ENCODE results near the gene NAA50. TPM values are rescaled to one million over a fixed set of nuclear protein-coding genes. Genes with fewer than 3 reads are reported as not detected.
A peak's percentile ranks its signal among the peaks of the same experiment; 100 is the strongest.

NAA50 gene
- total and polyA plus RNA-seq, 2 of the 13 experiments (the other 11 are each of a cell fraction or from before 2014, with no cell fraction given): 30.2 to 233 TPM

- TF ChIP-seq ZMAT5 (CRISPR knock-in tag; IDR thresholded peaks at IDR 0.05; ENCODE audit: borderline replicate concordance, low read depth) (no peak), ZNF670 (CRISPR knock-in tag; IDR thresholded peaks at IDR 0.05; ENCODE audit: borderline replicate concordance) (peak; percentile 77; the same call in 1 of the 2 replicates), ETV5 (CRISPR knock-in tag; IDR thresholded peaks at IDR 0.05; ENCODE audit: borderline replicate concordance) (peak; percentile 50; the same call in 1 of the 2 replicates), KLF9 (CRISPR knock-in tag; IDR thresholded peaks at IDR 0.05; ENCODE audit: low read depth) (no peak), ZNF503 (CRISPR knock-in tag; IDR thresholded peaks at IDR 0.05) (peak; percentile 40; the same call in 1 of the 2 replicates), ZNF7 (CRISPR knock-in tag; IDR thresholded peaks at IDR 0.05) (no peak), ZNF205 (CRISPR knock-in tag; IDR thresholded peaks at IDR 0.05) (no peak), FOXA1 (IDR thresholded peaks at IDR 0.05) (no peak), FOXA1 (CRISPR knock-in tag; IDR thresholded peaks at IDR 0.05) (no peak), DMAP1 (CRISPR knock-in tag; IDR thresholded peaks at IDR 0.05) (peak; percentile 89), HDAC1 (CRISPR knock-in tag; IDR thresholded peaks at IDR 0.05) (peak; percentile 63), ZMYM2 (CRISPR knock-in tag; IDR thresholded peaks at IDR 0.05) (no peak; the same call in 1 of the 2 replicates), ZNF710 (CRISPR knock-in tag; IDR thresholded peaks at IDR 0.05; ENCODE audit: borderline replicate concordance) (no peak), ZNF709 (CRISPR knock-in tag; IDR thresholded peaks at IDR 0.05) (peak; percentile 95), ZNF24 (IDR thresholded peaks at IDR 0.05) (no peak)
- TF ChIP-seq, protein P1, sequence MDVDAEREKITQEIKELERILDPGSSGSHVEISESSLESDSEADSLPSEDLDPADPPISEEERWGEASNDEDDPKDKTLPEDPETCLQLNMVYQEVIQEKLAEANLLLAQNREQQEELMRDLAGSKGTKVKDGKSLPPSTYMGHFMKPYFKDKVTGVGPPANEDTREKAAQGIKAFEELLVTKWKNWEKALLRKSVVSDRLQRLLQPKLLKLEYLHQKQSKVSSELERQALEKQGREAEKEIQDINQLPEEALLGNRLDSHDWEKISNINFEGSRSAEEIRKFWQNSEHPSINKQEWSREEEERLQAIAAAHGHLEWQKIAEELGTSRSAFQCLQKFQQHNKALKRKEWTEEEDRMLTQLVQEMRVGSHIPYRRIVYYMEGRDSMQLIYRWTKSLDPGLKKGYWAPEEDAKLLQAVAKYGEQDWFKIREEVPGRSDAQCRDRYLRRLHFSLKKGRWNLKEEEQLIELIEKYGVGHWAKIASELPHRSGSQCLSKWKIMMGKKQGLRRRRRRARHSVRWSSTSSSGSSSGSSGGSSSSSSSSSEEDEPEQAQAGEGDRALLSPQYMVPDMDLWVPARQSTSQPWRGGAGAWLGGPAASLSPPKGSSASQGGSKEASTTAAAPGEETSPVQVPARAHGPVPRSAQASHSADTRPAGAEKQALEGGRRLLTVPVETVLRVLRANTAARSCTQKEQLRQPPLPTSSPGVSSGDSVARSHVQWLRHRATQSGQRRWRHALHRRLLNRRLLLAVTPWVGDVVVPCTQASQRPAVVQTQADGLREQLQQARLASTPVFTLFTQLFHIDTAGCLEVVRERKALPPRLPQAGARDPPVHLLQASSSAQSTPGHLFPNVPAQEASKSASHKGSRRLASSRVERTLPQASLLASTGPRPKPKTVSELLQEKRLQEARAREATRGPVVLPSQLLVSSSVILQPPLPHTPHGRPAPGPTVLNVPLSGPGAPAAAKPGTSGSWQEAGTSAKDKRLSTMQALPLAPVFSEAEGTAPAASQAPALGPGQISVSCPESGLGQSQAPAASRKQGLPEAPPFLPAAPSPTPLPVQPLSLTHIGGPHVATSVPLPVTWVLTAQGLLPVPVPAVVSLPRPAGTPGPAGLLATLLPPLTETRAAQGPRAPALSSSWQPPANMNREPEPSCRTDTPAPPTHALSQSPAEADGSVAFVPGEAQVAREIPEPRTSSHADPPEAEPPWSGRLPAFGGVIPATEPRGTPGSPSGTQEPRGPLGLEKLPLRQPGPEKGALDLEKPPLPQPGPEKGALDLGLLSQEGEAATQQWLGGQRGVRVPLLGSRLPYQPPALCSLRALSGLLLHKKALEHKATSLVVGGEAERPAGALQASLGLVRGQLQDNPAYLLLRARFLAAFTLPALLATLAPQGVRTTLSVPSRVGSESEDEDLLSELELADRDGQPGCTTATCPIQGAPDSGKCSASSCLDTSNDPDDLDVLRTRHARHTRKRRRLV (CRISPR knock-in tag; IDR thresholded peaks at IDR 0.05): no peak
- TF ChIP-seq, protein P2, sequence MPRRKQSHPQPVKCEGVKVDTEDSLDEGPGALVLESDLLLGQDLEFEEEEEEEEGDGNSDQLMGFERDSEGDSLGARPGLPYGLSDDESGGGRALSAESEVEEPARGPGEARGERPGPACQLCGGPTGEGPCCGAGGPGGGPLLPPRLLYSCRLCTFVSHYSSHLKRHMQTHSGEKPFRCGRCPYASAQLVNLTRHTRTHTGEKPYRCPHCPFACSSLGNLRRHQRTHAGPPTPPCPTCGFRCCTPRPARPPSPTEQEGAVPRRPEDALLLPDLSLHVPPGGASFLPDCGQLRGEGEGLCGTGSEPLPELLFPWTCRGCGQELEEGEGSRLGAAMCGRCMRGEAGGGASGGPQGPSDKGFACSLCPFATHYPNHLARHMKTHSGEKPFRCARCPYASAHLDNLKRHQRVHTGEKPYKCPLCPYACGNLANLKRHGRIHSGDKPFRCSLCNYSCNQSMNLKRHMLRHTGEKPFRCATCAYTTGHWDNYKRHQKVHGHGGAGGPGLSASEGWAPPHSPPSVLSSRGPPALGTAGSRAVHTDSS (CRISPR knock-in tag; conservative IDR thresholded peaks at IDR 0.05): no peak
- TF ChIP-seq, protein P3, sequence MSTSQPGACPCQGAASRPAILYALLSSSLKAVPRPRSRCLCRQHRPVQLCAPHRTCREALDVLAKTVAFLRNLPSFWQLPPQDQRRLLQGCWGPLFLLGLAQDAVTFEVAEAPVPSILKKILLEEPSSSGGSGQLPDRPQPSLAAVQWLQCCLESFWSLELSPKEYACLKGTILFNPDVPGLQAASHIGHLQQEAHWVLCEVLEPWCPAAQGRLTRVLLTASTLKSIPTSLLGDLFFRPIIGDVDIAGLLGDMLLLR (CRISPR knock-in tag; IDR thresholded peaks at IDR 0.05): peak; percentile 83
Observed at GRCh38 chr3:113745756-113746547, at the start of gene NAA50 (continued).

All from HepG2 (cell line).